Astrocyte (in vitro differentiated cells and primary cell): ENCODE results near the gene OSTM1. TPM values are rescaled to one million over a fixed set of nuclear protein-coding genes. Genes with fewer than 3 reads are reported as not detected.

Experiments used
- DNase-seq: peaks from one replicate; pipeline ENCODE4 v3.0.0-alpha.2; 2010; ENCODE audit warnings: low read depth
- FAIRE-seq: peaks from 2 replicates; lab custom pipeline; 2011; peaks lifted over from hg19 to GRCh38; lab: Jason Lieb, UNC
- H2AFZ ChIP-seq: 2 replicates; pipeline ENCODE4 v1.6.0; 2012; ENCODE audit warnings: low read depth, low read length, inconsistent platforms
- H3K27ac ChIP-seq: 2 replicates; pipeline ENCODE4 v1.5.1; 2011; ENCODE audit warnings: low read depth, low read length, inconsistent platforms
- H3K27me3 ChIP-seq: 2 replicates; pipeline ENCODE4 v1.6.0; 2011; ENCODE audit warnings: low read length, inconsistent platforms; ENCODE audit not compliant: insufficient read depth
- H3K36me3 ChIP-seq: 2 replicates; pipeline ENCODE4 v1.5.1; 2011; ENCODE audit warnings: low read length, inconsistent platforms; ENCODE audit not compliant: insufficient read depth
- H3K4me1 ChIP-seq: 2 replicates; pipeline ENCODE4 v1.5.1; 2011; ENCODE audit warnings: low read length, inconsistent platforms; ENCODE audit not compliant: insufficient read depth
- H3K4me2 ChIP-seq: 2 replicates; pipeline ENCODE4 v1.6.0; 2012; ENCODE audit warnings: low read length, inconsistent platforms
- H3K4me3 ChIP-seq: 2 replicates; pipeline ENCODE4 v1.5.1; 2011; ENCODE audit warnings: low read depth, mild to moderate bottlenecking, low read length, inconsistent platforms; ENCODE audit not compliant: insufficient read depth
- H3K79me2 ChIP-seq: 2 replicates; pipeline ENCODE4 v1.6.0; 2012; ENCODE audit warnings: mild to moderate bottlenecking, low read length, inconsistent platforms; ENCODE audit not compliant: insufficient read depth
- H3K9ac ChIP-seq: 2 replicates; pipeline ENCODE4 v1.6.0; 2012; ENCODE audit warnings: mild to moderate bottlenecking, low read length, inconsistent platforms
- H3K9me3 ChIP-seq: 2 replicates; pipeline ENCODE4 v1.5.1; 2012; ENCODE audit warnings: low read depth, mild to moderate bottlenecking, low read length, inconsistent platforms; ENCODE audit not compliant: insufficient read depth
- H4K20me1 ChIP-seq: 2 replicates; pipeline ENCODE4 v1.6.0; 2012; ENCODE audit warnings: low read length, inconsistent platforms; ENCODE audit not compliant: insufficient read depth
- H3K27ac Mint-ChIP-seq: one replicate; pipeline ENCODE4 v1.8.0; 2021; ENCODE audit warnings: mild to moderate bottlenecking, mixed read lengths; ENCODE audit not compliant: unreplicated experiment
- H3K27me3 Mint-ChIP-seq: one replicate; pipeline ENCODE4 v1.8.0; 2021; ENCODE audit warnings: low read depth, mixed read lengths; ENCODE audit not compliant: unreplicated experiment
- H3K36me3 Mint-ChIP-seq: one replicate; pipeline ENCODE4 v1.8.0; 2021; ENCODE audit warnings: low read depth, mixed read lengths; ENCODE audit not compliant: unreplicated experiment
- H3K4me1 Mint-ChIP-seq: one replicate; pipeline ENCODE4 v1.8.0; 2021; ENCODE audit warnings: low read depth, mixed read lengths; ENCODE audit not compliant: unreplicated experiment
- H3K4me3 Mint-ChIP-seq: one replicate; pipeline ENCODE4 v1.8.0; 2021; ENCODE audit warnings: mild to moderate bottlenecking, moderate library complexity, mixed read lengths; ENCODE audit not compliant: unreplicated experiment
- H3K9me3 Mint-ChIP-seq: one replicate; pipeline ENCODE4 v1.8.0; 2021; ENCODE audit warnings: mild to moderate bottlenecking, mixed read lengths; ENCODE audit not compliant: unreplicated experiment
- CTCF ChIP-seq: IDR thresholded peaks from 2 replicates; pipeline ENCODE4 v1.5.1; 2011; ENCODE audit warnings: low read depth, mild to moderate bottlenecking, inconsistent platforms, low read length, moderate library complexity; ENCODE audit not compliant: insufficient read depth
- EZH2 ChIP-seq: IDR thresholded peaks from 2 replicates; pipeline ENCODE4 v1.6.1; 2012; ENCODE audit warnings: mild to moderate bottlenecking, low read length, inconsistent platforms; ENCODE audit not compliant: insufficient read depth
- total RNA-seq: library from RNA; stranded (reverse); gene quantifications from 2 replicates; pipeline ENCODE4 v1.2.1, GENCODE V29; 2021

Gene OSTM1
- total RNA-seq, 1 donor from 2014 or later, result 58.3 TPM

- H3K9me3 Mint-ChIP-seq, result no peaks in the 10 kb centered on the region
- H3K36me3 Mint-ChIP-seq, result peaks cover 18% of the 10 kb centered on the region
- no peaks in the 10 kb centered on the region for H3K4me1 Mint-ChIP-seq
- Histone ChIP-seq H3K36me3 (peaks cover 2% of the 10 kb centered on the region), H4K20me1 (no peaks in the 10 kb centered on the region), H3K27me3 (no peaks in the 10 kb centered on the region), H2AFZ (no peak overlapping the region), H3K4me3 (no peak overlapping the region), H3K9me3 (no peaks in the 10 kb centered on the region), H3K4me1 (no peaks in the 10 kb centered on the region), H3K9ac (no peak overlapping the region), H3K79me2 (no peaks in the 10 kb centered on the region), H3K4me2 (no peak overlapping the region), H3K27ac (no peak overlapping the region)
- TF ChIP-seq EZH2 (no peak), CTCF (no peak)
- H3K27ac Mint-ChIP-seq, result no peak overlapping the region
- no peak for DNase-seq
- FAIRE-seq, result no peak
- no peak overlapping the region for H3K4me3 Mint-ChIP-seq
- H3K27me3 Mint-ChIP-seq, result no peaks in the 10 kb centered on the region
These were observed 34.9 kb downstream of the OSTM1 start for GRCh38 chr6:108039681-108040080.

GRCh38 chr6:108036884-108037283, 37.7 kb downstream of the OSTM1 start:
- Histone ChIP-seq H3K4me1 (no peaks in the 10 kb centered on the region), H3K4me2 (no peak overlapping the region), H3K79me2 (no peaks in the 10 kb centered on the region), H3K27ac (no peak overlapping the region), H3K9me3 (no peaks in the 10 kb centered on the region), H4K20me1 (no peaks in the 10 kb centered on the region), H2AFZ (no peak overlapping the region), H3K27me3 (no peaks in the 10 kb centered on the region), H3K4me3 (no peak overlapping the region), H3K36me3 (peaks cover 2% of the 10 kb centered on the region), H3K9ac (no peak overlapping the region)
- peaks cover 22% of the 10 kb centered on the region for H3K36me3 Mint-ChIP-seq
- no peak overlapping the region for H3K4me3 Mint-ChIP-seq
- FAIRE-seq (no peak), DNase-seq (no peak)
- no peaks in the 10 kb centered on the region for H3K27me3 Mint-ChIP-seq
- no peak overlapping the region for H3K27ac Mint-ChIP-seq
- no peak for TF ChIP-seq EZH2
- TF ChIP-seq CTCF, result no peak
- no peaks in the 10 kb centered on the region for H3K4me1 Mint-ChIP-seq
- H3K9me3 Mint-ChIP-seq, result peaks cover 1% of the 10 kb centered on the region

- H3K4me1 Mint-ChIP-seq, result no peaks in the 10 kb centered on the region
These were observed 42.6 kb downstream of the OSTM1 start for GRCh38 chr6:108031968-108032367.

More at GRCh38 chr6:108031968-108032367, 42.6 kb downstream of the OSTM1 start:
- Mint-ChIP-seq H3K4me3 (no peak overlapping the region), H3K27ac (no peak overlapping the region), H3K36me3 (peaks cover 20% of the 10 kb centered on the region), H3K27me3 (no peaks in the 10 kb centered on the region), H3K9me3 (peaks cover 1% of the 10 kb centered on the region)
- H3K4me3 ChIP-seq, result no peak overlapping the region
- no peak for DNase-seq
- H4K20me1 ChIP-seq, result no peaks in the 10 kb centered on the region
- no peaks in the 10 kb centered on the region for H3K27me3 ChIP-seq
- H3K27ac ChIP-seq, result no peak overlapping the region
- FAIRE-seq, result no peak
- no peaks in the 10 kb centered on the region for H3K9me3 ChIP-seq
- no peaks in the 10 kb centered on the region for H3K4me1 ChIP-seq
- no peaks in the 10 kb centered on the region for H3K36me3 ChIP-seq
- no peak overlapping the region for H3K4me2 ChIP-seq
- H3K79me2 ChIP-seq, result no peaks in the 10 kb centered on the region
- no peak overlapping the region for H3K9ac ChIP-seq
- no peak overlapping the region for H2AFZ ChIP-seq
- TF ChIP-seq EZH2 (no peak), CTCF (no peak)
